ENCODE results near the gene DEPP1.

The DEPP1 gene

DNA sequence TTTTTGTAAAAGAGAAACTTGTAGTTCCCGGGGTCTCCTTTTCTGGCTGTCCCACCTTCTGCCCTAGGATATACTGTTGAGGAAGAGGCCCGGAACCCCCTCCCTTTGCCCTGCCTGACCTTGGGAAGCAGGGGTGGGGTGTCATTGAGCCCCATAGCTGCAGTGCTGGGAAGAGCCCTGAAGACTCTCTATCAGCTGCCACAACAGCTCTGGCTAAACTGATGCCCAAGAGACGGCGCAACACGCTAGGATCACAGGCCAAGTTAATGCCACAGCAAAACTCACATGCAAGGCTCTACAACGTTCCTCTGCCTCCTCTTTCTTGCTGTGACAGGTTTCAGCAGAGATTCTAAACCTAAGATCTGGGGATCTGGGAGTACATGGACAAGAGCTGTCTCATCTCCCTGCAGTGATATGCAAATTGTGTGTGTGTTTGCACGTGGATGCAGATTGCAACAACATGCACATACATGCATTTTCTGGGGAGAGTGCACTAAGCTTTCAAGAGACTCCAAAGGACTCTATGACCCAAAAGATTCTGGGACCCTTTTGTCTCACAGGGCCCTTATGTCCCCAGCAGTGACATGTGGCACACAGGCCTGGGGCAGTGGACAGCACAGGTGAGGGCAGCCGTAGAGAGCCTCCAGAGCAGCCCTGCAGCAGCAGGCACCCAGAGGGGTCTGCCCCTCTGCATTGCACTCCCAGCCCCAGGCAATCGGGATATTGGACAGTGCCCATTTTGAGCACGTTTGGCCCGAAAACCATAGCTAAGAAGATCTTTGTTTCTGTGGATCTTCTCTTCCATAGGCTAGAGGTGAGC is 16.5 kb downstream of the DEPP1 start:
- Histone ChIP-seq H3K36me3 (no peaks in the 10 kb centered on the region), H3K4me1 (peaks cover 12% of the 10 kb centered on the region; the same call in 1 of the 2 replicates), H3K27me3 (no peaks in the 10 kb centered on the region), H3K4me3 (ENCODE audit: low read depth, low read length) (no peak overlapping the region), H3K9me3 (no peaks in the 10 kb centered on the region)
- no peak for DNase-seq
- TF ChIP-seq, protein P1, sequence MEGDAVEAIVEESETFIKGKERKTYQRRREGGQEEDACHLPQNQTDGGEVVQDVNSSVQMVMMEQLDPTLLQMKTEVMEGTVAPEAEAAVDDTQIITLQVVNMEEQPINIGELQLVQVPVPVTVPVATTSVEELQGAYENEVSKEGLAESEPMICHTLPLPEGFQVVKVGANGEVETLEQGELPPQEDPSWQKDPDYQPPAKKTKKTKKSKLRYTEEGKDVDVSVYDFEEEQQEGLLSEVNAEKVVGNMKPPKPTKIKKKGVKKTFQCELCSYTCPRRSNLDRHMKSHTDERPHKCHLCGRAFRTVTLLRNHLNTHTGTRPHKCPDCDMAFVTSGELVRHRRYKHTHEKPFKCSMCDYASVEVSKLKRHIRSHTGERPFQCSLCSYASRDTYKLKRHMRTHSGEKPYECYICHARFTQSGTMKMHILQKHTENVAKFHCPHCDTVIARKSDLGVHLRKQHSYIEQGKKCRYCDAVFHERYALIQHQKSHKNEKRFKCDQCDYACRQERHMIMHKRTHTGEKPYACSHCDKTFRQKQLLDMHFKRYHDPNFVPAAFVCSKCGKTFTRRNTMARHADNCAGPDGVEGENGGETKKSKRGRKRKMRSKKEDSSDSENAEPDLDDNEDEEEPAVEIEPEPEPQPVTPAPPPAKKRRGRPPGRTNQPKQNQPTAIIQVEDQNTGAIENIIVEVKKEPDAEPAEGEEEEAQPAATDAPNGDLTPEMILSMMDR (IDR thresholded peaks at IDR 0.05; ENCODE audit: low read depth, low read length): no peak

DNA sequence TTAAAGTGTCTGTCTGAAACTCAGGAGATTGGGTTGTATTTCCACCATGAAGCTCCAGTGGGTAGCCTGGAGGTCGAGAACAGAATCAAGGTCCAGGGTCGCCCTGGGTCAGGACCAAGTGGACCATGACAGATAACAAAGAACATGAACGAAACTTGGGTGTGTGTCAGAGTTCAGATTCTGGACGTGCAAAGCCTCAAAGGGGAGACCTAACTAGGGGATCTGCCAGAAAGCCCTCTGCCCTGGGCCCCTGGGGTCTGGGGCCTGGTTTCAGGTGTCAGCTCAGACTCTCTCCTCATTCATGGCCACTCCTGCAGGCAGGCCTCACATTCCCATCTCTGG is 17.4 kb downstream of the DEPP1 start:
- no peak for DNase-seq
- TF ChIP-seq, protein P1 (IDR thresholded peaks at IDR 0.05; ENCODE audit: low read depth, low read length): no peak
- Histone ChIP-seq H3K4me1 (peaks cover 12% of the 10 kb centered on the region; the same call in 1 of the 2 replicates), H3K27me3 (no peaks in the 10 kb centered on the region), H3K36me3 (no peaks in the 10 kb centered on the region), H3K4me3 (ENCODE audit: low read depth, low read length) (no peak overlapping the region), H3K9me3 (no peaks in the 10 kb centered on the region)

DNA sequence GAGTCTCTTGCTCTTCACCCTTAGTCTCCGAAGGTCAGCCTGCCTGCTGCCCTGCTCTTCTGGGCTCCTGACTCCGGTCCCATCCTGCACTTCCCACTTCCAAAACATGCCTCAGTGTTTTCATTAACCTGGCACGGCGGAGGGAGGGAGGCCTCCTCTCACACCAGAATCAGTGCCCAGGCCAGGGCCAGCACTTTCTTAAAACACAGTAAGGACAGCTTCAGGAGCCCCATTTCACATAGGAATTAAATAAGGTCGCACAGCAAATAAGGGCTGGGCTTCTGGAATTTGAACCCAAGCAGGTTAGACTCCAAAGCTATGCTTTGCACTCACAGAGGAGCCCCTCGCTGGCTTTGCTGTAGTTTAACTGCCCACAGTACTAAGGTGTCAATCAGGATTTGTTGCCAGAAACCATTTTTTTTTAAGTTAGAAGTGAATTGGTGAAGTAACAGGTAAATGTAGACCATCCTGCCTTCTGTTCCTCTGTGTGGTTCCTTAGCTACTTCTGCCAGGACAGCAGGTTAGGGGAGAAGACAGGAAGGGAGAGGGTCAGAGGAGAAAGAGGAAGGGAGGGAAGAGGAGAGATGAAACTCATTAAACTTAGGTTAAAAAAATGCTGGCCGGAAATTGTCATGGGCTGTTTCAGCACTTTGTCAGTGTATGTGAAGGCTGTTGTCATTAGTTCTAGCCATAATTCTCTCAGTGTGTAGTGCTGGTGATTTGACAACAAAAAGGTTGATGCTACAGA is 18.0 kb downstream of the DEPP1 start:
- DNase-seq: no peak
- H3K4me3 ChIP-seq (ENCODE audit: low read depth, low read length): no peak overlapping the region
- no peaks in the 10 kb centered on the region for H3K27me3 ChIP-seq
- H3K4me1 ChIP-seq: peaks cover 12% of the 10 kb centered on the region; the same call in 1 of the 2 replicates
- no peaks in the 10 kb centered on the region for H3K9me3 ChIP-seq
- H3K36me3 ChIP-seq: no peaks in the 10 kb centered on the region
- TF ChIP-seq, protein P1 (IDR thresholded peaks at IDR 0.05; ENCODE audit: low read depth, low read length): no peak

DNA sequence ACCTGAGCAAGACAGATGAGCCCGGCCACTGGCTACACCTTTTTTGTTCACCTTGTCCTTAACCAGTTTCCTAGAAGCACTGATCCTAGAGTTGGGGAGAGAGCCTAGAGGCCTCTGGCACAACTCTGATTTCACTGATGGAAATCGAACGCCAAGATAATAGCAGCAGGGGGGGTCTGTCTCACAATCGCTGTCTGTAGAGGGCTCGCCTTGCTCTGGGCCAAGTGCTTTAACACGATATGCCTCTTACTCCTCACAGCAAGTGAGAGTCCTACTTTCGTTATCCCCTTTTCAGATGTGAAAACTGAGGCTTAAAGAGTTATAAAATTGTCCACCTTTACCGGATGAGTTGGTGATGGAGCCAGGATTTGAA is 18.5 kb downstream of the DEPP1 start:
- H3K4me1 ChIP-seq: peaks cover 12% of the 10 kb centered on the region; the same call in 1 of the 2 replicates
- H3K27me3 ChIP-seq: no peaks in the 10 kb centered on the region
- DNase-seq: no peak
- H3K36me3 ChIP-seq: no peaks in the 10 kb centered on the region
- TF ChIP-seq, protein P1 (IDR thresholded peaks at IDR 0.05; ENCODE audit: low read depth, low read length): no peak
- H3K4me3 ChIP-seq (ENCODE audit: low read depth, low read length): peak overlapping the region; percentile 53
- H3K9me3 ChIP-seq: no peaks in the 10 kb centered on the region

DNA sequence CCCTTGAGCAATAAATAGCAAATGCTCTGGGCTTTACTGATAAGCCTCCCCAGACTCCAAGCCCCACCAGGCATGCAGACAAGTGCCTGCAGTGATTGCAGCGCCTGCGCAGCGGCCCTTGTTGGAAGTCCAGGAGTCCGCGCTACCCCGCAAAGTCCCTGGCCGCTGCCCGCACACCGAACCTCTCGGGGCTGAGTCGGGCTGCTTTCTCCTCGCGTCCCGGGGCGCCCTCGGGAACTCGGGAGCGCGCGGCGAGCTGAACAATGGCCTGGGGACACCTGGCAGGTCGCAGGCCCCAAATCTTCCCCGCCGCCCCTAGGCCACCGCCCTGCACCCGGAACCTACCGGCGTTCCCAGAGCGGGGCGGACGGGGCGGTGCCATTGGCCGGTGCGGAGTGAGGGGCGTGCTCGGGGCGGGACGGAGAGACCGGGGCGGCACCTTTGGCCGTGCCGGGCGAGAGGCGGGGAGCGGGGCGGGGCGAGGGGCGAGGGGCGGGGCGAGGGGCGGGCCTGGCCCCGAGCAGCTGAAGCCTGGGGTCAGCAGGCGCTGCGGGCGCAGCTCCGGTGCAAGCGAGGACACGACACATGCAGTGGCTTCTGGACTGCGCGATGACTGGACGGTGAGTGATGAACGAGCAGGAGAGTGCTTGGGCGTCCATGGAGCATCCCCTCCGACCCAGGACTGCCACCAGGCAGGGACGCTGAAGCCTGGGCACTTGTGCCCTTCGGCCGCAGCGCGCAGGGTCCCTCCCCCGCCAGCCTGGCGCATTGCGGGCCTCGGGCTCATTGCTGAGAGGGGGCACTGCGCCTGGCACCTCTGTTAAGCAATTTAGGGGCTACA is 19.1 kb downstream of the DEPP1 start, which contains the start of gene RASSF4:
TSS of gene RASSF4 (plus strand) at position 556 of the 841 bp plus-strand sequence. CDS start 10,401 bp downstream, outside the sequence.
- DNase-seq: peak; percentile 93
- H3K9me3 ChIP-seq: no peaks in the 10 kb centered on the region
- peak within 1 kb of the TSS; percentile 71 for H3K4me3 ChIP-seq (ENCODE audit: low read depth, low read length)
- H3K4me1 ChIP-seq: peaks cover 12% of the 10 kb centered on the region; the same call in 1 of the 2 replicates
- TF ChIP-seq, protein P1 (IDR thresholded peaks at IDR 0.05; ENCODE audit: low read depth, low read length): no peak
- no peaks in the 10 kb centered on the region for H3K36me3 ChIP-seq
- H3K27me3 ChIP-seq: no peaks in the 10 kb centered on the region
